ENCODE results near the gene STRN3.
"Not testable (repeated sequence)": the region's sequence is repeated elsewhere in the genome, so short reads cannot be mapped to it uniquely, and the experiment has no call there.

Gene STRN3

GRCh38 chr14:30999038-30999773 lies 27.0 kb downstream of the STRN3 start:
- DNase-seq: no peak

GRCh38 chr14:30998100-30998706 lies 28.0 kb downstream of the STRN3 start:
- no peak for DNase-seq

GRCh38 chr14:30996892-30997659 lies 29.1 kb downstream of the STRN3 start:
- no peak for DNase-seq

GRCh38 chr14:30995689-30996088 lies 30.5 kb downstream of the STRN3 start:
- no peak for DNase-seq

GRCh38 chr14:30994681-30995620 lies 31.2 kb downstream of the STRN3 start:
- DNase-seq: no peak

- no peak for DNase-seq
Measured at GRCh38 chr14:30993071-30993470, 33.1 kb downstream of the STRN3 start.

- DNase-seq: no peak
Measured at GRCh38 chr14:30991408-30991807, 34.8 kb downstream of the STRN3 start.

- no peak for DNase-seq
Measured at GRCh38 chr14:30990770-30991169, 35.4 kb downstream of the STRN3 start.

GRCh38 chr14:30988509-30988908 lies 37.7 kb downstream of the STRN3 start:
- DNase-seq: no peak

GRCh38 chr14:30985796-30986195 lies 40.4 kb downstream of the STRN3 start:
- DNase-seq: no peak

GRCh38 chr14:30983858-30984257 lies 42.3 kb downstream of the STRN3 start:
- no peak for DNase-seq

- no peak for DNase-seq
Measured at GRCh38 chr14:30982533-30982932, 43.6 kb downstream of the STRN3 start.

- DNase-seq: no peak
Measured at GRCh38 chr14:30980980-30981379, 45.2 kb downstream of the STRN3 start.

- DNase-seq: peak; percentile 74 to 76
Measured at GRCh38 chr14:30980106-30980704, 46.0 kb downstream of the STRN3 start.

- DNase-seq: no peak
Measured at GRCh38 chr14:30977752-30978151, 48.4 kb downstream of the STRN3 start.

GRCh38 chr14:30974628-30975027 lies 51.6 kb downstream of the STRN3 start:
- DNase-seq: no peak

GRCh38 chr14:30972882-30973582 lies 53.1 kb downstream of the STRN3 start:
- no peak for DNase-seq

- DNase-seq: not testable (repeated sequence)
Measured at GRCh38 chr14:30972036-30972732, 54.0 kb downstream of the STRN3 start.

- DNase-seq: no peak
Measured at GRCh38 chr14:30971586-30971985, 54.6 kb downstream of the STRN3 start.

- DNase-seq: not testable (repeated sequence)
Measured at GRCh38 chr14:30969796-30970195, 56.4 kb downstream of the STRN3 start.
